Fibroblast of villous mesenchyme (primary cell): Measurements from ENCODE around the gene CRPPA. TPM values are rescaled to one million over a fixed set of nuclear protein-coding genes. Genes with fewer than 3 reads are reported as not detected.

ENCODE experiments used
- DNase-seq: peaks from one replicate; pipeline ENCODE4 v3.0.0-alpha.2; 2010; ENCODE audit warnings: low read depth
- H3K4me3 ChIP-seq: 2 replicates; pipeline ENCODE4 v1.5.1; 2011; ENCODE audit warnings: low read depth, mild to moderate bottlenecking, low read length
- CTCF ChIP-seq: IDR thresholded peaks from 2 replicates; pipeline ENCODE4 v1.5.1; 2012; ENCODE audit warnings: low read depth, mild to moderate bottlenecking, low read length; ENCODE audit not compliant: insufficient read depth
- total RNA-seq: library from RNA; depleted of rRNA; stranded (reverse); fragments of >200 nt; gene quantifications from 2 replicates; pipeline ENCODE4 v1.2.3, GENCODE V29; 2012

The CRPPA gene
- total RNA-seq, 1 donor, result 2.6 TPM

DNA sequence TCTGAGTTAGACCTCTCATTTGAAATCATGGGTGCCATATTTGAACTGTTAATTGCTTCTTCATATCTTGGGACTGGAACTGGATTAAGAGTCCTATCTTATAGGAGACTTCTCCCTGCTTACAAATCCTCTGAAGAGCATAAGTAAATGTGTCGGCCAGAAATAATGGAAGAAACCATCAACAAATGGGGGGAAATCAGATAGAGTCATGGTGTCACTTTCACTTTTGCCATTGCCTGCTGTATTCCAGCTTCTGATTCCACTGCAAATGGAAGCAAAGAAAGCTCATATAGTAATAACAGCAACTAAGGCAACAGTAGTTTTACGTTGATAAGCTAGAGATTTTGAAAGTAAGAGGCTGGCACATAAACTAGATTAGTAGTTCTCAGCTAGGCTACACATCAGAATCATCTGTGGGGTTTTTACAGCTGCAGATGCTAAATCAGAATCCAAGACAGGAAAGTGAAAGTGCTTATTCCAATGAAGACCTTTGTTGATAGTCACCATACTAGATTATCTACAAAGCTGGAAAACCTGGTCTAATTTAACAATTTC, 12.3 kb upstream of the CRPPA start:
- H3K4me3 ChIP-seq, result no peak overlapping the region
- DNase-seq, result no peak
- TF ChIP-seq CTCF, result no peak

GRCh38 chr7:16432425-16432731, 11.0 kb upstream of the CRPPA start:
- no peak for TF ChIP-seq CTCF
- H3K4me3 ChIP-seq, result no peak overlapping the region
- DNase-seq, result no peak

DNA sequence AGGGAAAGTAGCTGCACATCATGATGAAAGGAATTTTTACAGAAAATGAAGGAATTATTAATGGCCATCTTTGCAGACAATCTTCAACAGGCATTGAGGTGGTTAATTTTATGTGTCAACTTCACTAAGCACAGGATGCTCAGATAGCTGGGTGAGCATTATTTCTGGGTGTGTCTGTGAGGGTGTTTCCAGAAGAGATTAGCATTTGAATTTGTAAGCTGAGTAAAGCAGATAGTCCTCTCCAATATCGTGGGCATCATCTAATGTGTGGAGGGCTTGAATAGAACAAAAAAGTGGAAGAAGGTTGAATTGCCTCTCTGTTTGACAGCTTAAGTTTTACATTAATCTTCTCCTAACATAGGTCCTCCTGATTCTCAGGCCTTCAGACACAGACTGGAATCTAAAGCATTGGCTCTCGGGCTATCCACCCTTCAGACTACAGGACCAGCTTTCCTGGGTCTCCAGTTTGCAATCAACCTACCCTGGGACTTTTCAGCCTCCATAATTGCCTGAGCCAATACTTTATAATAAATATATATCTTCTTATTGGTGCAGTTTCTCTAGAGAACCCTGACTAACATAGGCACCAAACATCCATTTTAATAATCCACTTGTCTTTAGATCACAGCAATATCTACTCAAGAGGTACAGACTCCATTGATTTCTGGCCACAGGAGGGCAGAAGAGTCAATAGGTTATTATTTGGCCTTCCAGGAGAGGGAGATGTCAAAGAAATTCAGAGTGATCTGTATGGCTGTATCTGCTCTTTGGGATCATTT, 10.5 kb upstream of the CRPPA start:
- TF ChIP-seq CTCF, result peak; percentile 44
- peak; percentile 31 for DNase-seq
- no peak overlapping the region for H3K4me3 ChIP-seq

GRCh38 chr7:16430133-16430532, 8.8 kb upstream of the CRPPA start:
- no peak for DNase-seq
- TF ChIP-seq CTCF, result no peak
- no peak overlapping the region for H3K4me3 ChIP-seq

DNA sequence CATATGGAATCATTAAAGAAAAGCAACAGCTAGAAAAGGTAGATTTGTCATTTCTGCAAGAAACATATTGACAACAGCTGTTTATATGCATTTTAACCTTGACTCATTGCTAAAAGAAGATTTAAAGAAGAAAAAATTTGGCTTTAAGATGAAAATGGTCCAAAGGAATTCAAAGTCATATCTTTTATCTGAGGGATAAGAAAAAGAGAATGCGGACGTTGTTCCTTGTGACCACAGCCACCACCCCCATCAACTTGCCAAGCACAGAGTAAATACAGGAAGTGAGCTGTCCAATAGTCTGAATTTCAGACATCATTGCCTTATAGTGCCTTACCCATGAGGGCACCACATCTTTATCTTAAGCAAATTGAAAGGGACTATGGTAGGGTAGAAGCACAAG, 7.3 kb upstream of the CRPPA start:
- DNase-seq, result peak; percentile 63
- no peak for TF ChIP-seq CTCF
- H3K4me3 ChIP-seq, result no peak overlapping the region

DNA sequence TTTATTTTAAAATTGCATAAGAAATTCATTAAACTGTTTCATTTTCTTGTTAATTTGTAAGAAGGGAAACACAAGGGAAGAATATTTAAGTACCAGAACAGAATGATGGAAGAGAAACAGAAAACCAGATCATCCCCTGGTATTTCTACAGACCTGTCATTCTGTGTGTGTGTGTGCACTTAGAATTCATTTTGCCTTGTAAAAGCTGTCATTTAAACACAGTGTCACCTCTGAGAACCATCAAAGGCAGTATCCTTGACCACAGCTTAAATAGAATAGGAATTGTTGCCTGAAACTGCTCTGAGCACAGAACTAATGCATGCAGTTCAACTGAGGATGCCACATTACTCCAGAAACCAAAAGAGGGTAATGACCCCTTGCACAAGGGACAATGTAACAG, 6.8 kb upstream of the CRPPA start:
- H3K4me3 ChIP-seq, result no peak overlapping the region
- no peak for TF ChIP-seq CTCF
- DNase-seq, result no peak

GRCh38 chr7:16423761-16424160, 2.4 kb upstream of the CRPPA start:
- no peak overlapping the region for H3K4me3 ChIP-seq
- no peak for DNase-seq
- TF ChIP-seq CTCF, result no peak
